GM12891 (cell line): ENCODE data around the gene WHRN.

Experiments
- POLR2A ChIP-seq: IDR thresholded peaks from 2 replicates; pipeline ENCODE4 v1.6.1; 2011; ENCODE audit warnings: low read depth, low read length, control low read depth
- POLR2AphosphoS5 ChIP-seq: IDR thresholded peaks from 2 replicates; pipeline ENCODE4 v1.6.1; 2011; ENCODE audit warnings: low read depth, low read length, control low read depth
- POU2F2 ChIP-seq: IDR thresholded peaks from 2 replicates; pipeline ENCODE4 v1.6.1; 2011; ENCODE audit warnings: low read depth, mild to moderate bottlenecking, control low read depth, low read length, moderate library complexity
- SPI1 ChIP-seq: IDR thresholded peaks from 2 replicates; pipeline ENCODE4 v1.6.1; 2011; ENCODE audit warnings: low read depth, low read length, control low read depth
- TAF1 ChIP-seq: IDR thresholded peaks from 2 replicates; pipeline ENCODE4 v1.6.1; 2011; ENCODE audit warnings: low read depth, low read length, control low read depth

GRCh38 chr9:114374936-114375335 lies 130.3 kb downstream of the WHRN start:
- TF ChIP-seq POLR2AphosphoS5 (no peak), POU2F2 (no peak), TAF1 (no peak), POLR2A (no peak), SPI1 (no peak)
